ENCODE data around the gene SRBD1. TPM values are rescaled to one million over a fixed set of nuclear protein-coding genes. Genes with fewer than 3 reads are reported as not detected.
A peak's percentile ranks its signal among the peaks of the same experiment; 100 is the strongest.

The SRBD1 gene
- total RNA-seq, result 9.9 to 14.7 TPM (median 11.2 TPM) in 3 replicates
- long read RNA-seq, transcript SRBD1-201 (21 exons, 3,681 nt), result major isoform, 31 of 36 reads
- long read RNA-seq, partial matches to known transcripts, result 0 of 36 reads
- long read RNA-seq, other reads (novel, unspliced or antisense), result 5 of 36 reads

- no peak for TF ChIP-seq CTCF (IDR thresholded peaks at IDR 0.05)
- H3K4me3 Mint-ChIP-seq (ENCODE audit: unreplicated experiment), result peak within 1 kb of the TSS; percentile 98
- H3K27ac Mint-ChIP-seq (ENCODE audit: unreplicated experiment), result peak within 1 kb of the TSS; percentile 98
- peaks cover 44% of the 10 kb centered on the region for H3K4me1 Mint-ChIP-seq (ENCODE audit: low read depth)
- H3K27me3 Mint-ChIP-seq (ENCODE audit: low read depth), result no peaks in the 10 kb centered on the region
- H3K36me3 Mint-ChIP-seq (ENCODE audit: low read depth), result no peaks in the 10 kb centered on the region
- H3K9me3 Mint-ChIP-seq (ENCODE audit: low read depth), result no peaks in the 10 kb centered on the region
- DNase-seq (ENCODE audit: low spot score), result peak; percentile 95
Measured at GRCh38 chr2:45611020-45611859, at the start of gene SRBD1. Gene SRBD1 (minus strand): TSS chr2:45611267. CDS start chr2:45605441, 5,826 bp downstream.

- Mint-ChIP-seq H3K27ac (ENCODE audit: unreplicated experiment) (no peak overlapping the region), H3K4me3 (ENCODE audit: unreplicated experiment) (no peak overlapping the region), H3K27me3 (ENCODE audit: low read depth) (no peaks in the 10 kb centered on the region), H3K9me3 (ENCODE audit: low read depth) (no peaks in the 10 kb centered on the region), H3K36me3 (ENCODE audit: low read depth) (no peaks in the 10 kb centered on the region), H3K4me1 (ENCODE audit: low read depth) (peaks cover 31% of the 10 kb centered on the region)
- DNase-seq (ENCODE audit: low spot score), result no peak
- TF ChIP-seq CTCF (IDR thresholded peaks at IDR 0.05), result no peak
Measured at GRCh38 chr2:45654250-45654649, 43.2 kb upstream of the SRBD1 start.

DNA sequence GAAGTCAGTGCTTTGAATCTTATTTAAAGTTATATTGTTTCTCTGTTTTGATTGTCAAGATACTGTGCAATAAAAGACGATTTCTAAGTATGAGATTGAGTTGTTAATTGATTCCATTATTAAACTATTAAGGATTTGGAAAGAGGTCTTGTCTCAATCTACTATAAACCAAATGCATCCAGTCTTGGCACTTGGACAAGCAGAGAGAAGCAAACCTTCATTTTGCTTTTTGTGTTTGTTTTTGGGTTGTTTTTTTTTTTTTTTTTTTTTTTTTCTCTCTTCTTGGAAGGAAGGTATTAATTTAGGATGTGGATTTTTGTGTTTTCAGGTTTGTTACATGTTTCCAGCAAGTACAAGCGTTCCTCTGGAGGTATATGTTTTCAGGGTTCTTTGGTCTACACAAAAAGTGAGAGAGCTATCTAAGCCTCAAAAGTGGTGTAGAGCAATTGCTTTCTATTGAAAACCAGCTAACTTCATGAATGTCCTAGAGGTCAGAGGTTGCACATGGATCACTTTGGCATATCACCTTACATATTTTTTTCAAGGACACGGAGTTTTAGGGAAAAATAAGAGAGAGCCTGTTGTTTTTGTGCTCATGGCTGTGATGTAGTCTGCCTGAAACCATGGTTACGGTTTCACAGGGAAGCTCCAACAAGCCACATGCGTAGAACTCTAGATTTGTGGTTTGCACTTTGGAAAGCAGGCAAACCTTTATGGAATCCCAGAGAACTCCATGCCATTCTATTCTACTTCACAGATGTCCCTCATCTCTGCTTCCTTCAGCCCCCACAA is 42.3 kb upstream of the SRBD1 start:
- H3K4me3 Mint-ChIP-seq (ENCODE audit: unreplicated experiment), result peak overlapping the region; percentile 81
- H3K27ac Mint-ChIP-seq (ENCODE audit: unreplicated experiment), result peak overlapping the region; percentile 82

DNA sequence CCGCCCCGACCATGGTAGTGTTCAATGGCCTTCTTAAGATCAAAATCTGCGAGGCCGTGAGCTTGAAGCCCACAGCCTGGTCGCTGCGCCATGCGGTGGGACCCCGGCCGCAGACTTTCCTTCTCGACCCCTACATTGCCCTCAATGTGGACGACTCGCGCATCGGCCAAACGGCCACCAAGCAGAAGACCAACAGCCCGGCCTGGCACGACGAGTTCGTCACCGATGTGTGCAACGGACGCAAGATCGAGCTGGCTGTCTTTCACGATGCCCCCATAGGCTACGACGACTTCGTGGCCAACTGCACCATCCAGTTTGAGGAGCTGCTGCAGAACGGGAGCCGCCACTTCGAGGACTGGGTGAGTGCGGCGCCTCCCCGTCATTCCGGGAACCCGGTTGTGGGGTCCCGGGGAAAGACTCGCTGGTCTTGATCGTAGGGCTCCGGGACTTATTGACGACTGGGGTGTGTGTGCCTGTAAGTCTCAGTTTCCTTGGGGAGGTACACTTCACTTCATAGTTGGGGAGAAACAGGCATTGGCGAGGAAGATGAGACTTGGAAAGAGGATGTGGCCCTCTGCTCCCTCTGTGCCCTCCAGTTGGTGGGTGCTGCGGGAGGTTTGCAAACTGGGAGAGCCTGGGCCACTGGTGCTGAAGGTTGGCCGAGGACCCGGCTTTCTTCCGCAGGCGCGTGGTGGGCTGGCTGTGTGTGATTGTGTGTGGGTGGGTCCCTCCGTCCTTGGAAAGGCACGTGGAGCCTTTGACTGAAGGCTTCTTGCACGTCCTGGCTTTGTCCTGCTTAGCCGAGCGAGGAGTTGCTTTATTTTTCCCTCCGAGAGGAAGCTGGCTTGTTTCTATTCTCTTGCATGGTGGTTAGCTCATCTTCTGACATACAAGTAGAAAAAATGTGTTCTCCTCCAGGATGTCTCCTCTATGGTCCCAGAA is 41.3 kb upstream of the SRBD1 start:
- Mint-ChIP-seq H3K36me3 (ENCODE audit: low read depth) (no peaks in the 10 kb centered on the region), H3K4me1 (ENCODE audit: low read depth) (peaks cover 32% of the 10 kb centered on the region), H3K27ac (ENCODE audit: unreplicated experiment) (peak overlapping the region; percentile 82), H3K27me3 (ENCODE audit: low read depth) (no peaks in the 10 kb centered on the region), H3K4me3 (ENCODE audit: unreplicated experiment) (peak overlapping the region; percentile 81), H3K9me3 (ENCODE audit: low read depth) (no peaks in the 10 kb centered on the region)
- no peak for TF ChIP-seq CTCF (IDR thresholded peaks at IDR 0.05)
- no peak for DNase-seq (ENCODE audit: low spot score)

More for the DNA sequence above, 42.3 kb upstream of the SRBD1 start:
- H3K36me3 Mint-ChIP-seq (ENCODE audit: low read depth), result no peaks in the 10 kb centered on the region
- TF ChIP-seq CTCF (IDR thresholded peaks at IDR 0.05), result no peak
- H3K9me3 Mint-ChIP-seq (ENCODE audit: low read depth), result no peaks in the 10 kb centered on the region
- peaks cover 32% of the 10 kb centered on the region for H3K4me1 Mint-ChIP-seq (ENCODE audit: low read depth)
- no peaks in the 10 kb centered on the region for H3K27me3 Mint-ChIP-seq (ENCODE audit: low read depth)
- DNase-seq (ENCODE audit: low spot score), result no peak

Measured in chondrocyte (in vitro differentiated cells).